PC-3 (cell line): ENCODE measurements around the gene PTGR1.

ENCODE experiments used
- CTCF ChIP-seq: fragments of 300-600 bp; sonication (generic); conservative IDR thresholded peaks from 2 replicates; pipeline ENCODE4 v1.5.1; 2017; ENCODE audit warnings: antibody characterized with exemption, low read depth, mild to moderate bottlenecking, low read length
- EZH2phosphoT487 ChIP-seq: fragments of 300-600 bp; sonication (generic); IDR thresholded peaks from 2 replicates; pipeline ENCODE4 v1.6.1; 2018; ENCODE audit warnings: mild to moderate bottlenecking, antibody characterized with exemption, low read length, borderline replicate concordance

GRCh38 chr9:111646417-111646816 lies 47.0 kb upstream of the PTGR1 start:
- TF ChIP-seq CTCF = no peak
- no peak for TF ChIP-seq EZH2phosphoT487
